Mesendoderm (in vitro differentiated cells): ENCODE measurements around the gene FAM171A2.

ENCODE experiments used
- DNase-seq: peaks from one replicate; pipeline ENCODE4 v3.0.0; 2013
- H2AK5ac ChIP-seq: 2 replicates; pipeline ENCODE4 v1.6.1; 2013; ENCODE audit warnings: low read length, inconsistent platforms
- H2BK120ac ChIP-seq: 2 replicates; pipeline ENCODE4 v1.6.1; 2013; ENCODE audit warnings: low read depth, mild to moderate bottlenecking, low read length, moderate library complexity, mixed read lengths
- H2BK15ac ChIP-seq: replicated peaks from 2 replicates; pipeline ENCODE4 v1.6.1; 2013; ENCODE audit warnings: low read depth, mild to moderate bottlenecking, moderate library complexity
- H2BK5ac ChIP-seq: 2 replicates; pipeline ENCODE4 v1.6.1; 2013; ENCODE audit warnings: low read length, inconsistent platforms
- H3K18ac ChIP-seq: 2 replicates; pipeline ENCODE4 v1.6.1; 2013; ENCODE audit warnings: mild to moderate bottlenecking, low read length, mixed read lengths
- H3K23ac ChIP-seq: one replicate; pipeline ENCODE4 v1.6.1; 2013; ENCODE audit warnings: low read length
- H3K27ac ChIP-seq: 2 replicates; pipeline ENCODE4 v1.5.1; 2013; ENCODE audit warnings: low read depth, mild to moderate bottlenecking, inconsistent platforms, low read length, moderate library complexity
- H3K27me3 ChIP-seq: 2 replicates; pipeline ENCODE4 v1.6.1; 2013; ENCODE audit warnings: low read length, control low read depth, mild to moderate bottlenecking, inconsistent platforms; ENCODE audit not compliant: insufficient read depth, poor library complexity
- H3K36me3 ChIP-seq: 2 replicates; pipeline ENCODE4 v1.6.1; 2013; ENCODE audit warnings: low read length, inconsistent platforms; ENCODE audit not compliant: control insufficient read depth, insufficient read depth
- H3K4ac ChIP-seq: one replicate; pipeline ENCODE4 v1.6.1; 2013; ENCODE audit warnings: low read depth, mild to moderate bottlenecking, low read length, moderate library complexity
- H3K4me1 ChIP-seq: 2 replicates; pipeline ENCODE4 v1.6.1; 2013; ENCODE audit warnings: low read depth, low read length, inconsistent platforms; ENCODE audit not compliant: control insufficient read depth
- H3K4me2 ChIP-seq: 2 replicates; pipeline ENCODE4 v1.6.1; 2013; ENCODE audit warnings: low read length
- H3K4me3 ChIP-seq: 2 replicates; pipeline ENCODE4 v1.5.1; 2013; ENCODE audit warnings: mild to moderate bottlenecking, low read length
- H3K56ac ChIP-seq: one replicate; pipeline ENCODE4 v1.6.1; 2013; ENCODE audit warnings: low read length
- H3K79me1 ChIP-seq: 2 replicates; pipeline ENCODE4 v1.6.1; 2013; ENCODE audit warnings: low read length, inconsistent platforms
- H3K79me2 ChIP-seq: 2 replicates; pipeline ENCODE4 v1.6.1; 2013; ENCODE audit warnings: mild to moderate bottlenecking, low read length; ENCODE audit not compliant: control insufficient read depth, insufficient read depth
- H3K9ac ChIP-seq: 2 replicates; pipeline ENCODE4 v1.6.1; 2013; ENCODE audit warnings: low read length, inconsistent platforms
- H4K5ac ChIP-seq: one replicate; pipeline ENCODE4 v1.6.1; 2013; ENCODE audit warnings: low read length
- H4K8ac ChIP-seq: one replicate; pipeline ENCODE4 v1.6.1; 2013; ENCODE audit warnings: low read depth, mild to moderate bottlenecking, control low read depth, low read length, moderate library complexity
- WGBS: extraction: QIAGEN DNeasy Blood & Tissue Kit; methylation state at CpG from one replicate; pipeline ENCODE4 v1.1.7; 2013; ENCODE audit warnings: low lambda C conversion rate, missing lambda C conversion rate; ENCODE audit not compliant: insufficient coverage; ENCODE audit errors: extremely low coverage; 5-methylcytosine and 5-hydroxymethylcytosine counted together

The FAM171A2 gene

DNA sequence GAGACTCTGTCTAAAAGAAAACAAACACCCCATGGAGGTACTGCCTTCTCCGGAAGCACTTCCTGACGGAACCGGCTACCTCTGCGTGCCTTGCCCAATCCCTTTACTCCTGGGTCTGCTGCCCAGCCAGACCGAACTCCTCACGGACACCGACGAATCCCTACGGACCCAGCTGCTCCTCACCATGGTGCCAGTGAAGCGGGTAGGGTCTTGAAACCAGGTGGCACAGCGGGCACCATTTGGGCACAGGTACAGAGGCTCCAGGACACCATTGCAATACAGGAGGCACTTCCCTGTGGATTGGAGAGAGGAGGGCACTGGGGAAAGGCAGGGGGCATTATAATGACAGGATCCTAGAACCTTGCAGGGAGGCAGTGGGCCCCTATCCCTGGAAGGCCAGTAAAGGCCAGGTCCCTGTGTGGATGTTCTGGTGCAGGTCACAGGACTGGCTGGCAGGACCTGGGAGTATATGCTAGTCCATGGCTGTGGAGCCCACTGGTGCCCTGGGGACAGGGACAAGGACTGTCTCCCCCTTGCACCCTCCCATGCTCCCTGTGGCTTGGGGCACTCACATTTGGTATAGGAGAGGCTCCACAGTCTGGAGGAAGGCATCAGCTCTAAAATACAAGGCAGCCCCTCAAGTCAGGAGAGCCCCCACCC, 41.3 kb downstream of the FAM171A2 start:
- Histone ChIP-seq H3K4me2 (no peak overlapping the region), H3K56ac (no peak overlapping the region), H3K9ac (no peak overlapping the region), H3K27me3 (no peaks in the 10 kb centered on the region), H2BK120ac (no peak overlapping the region), H2BK15ac (no peak overlapping the region), H4K5ac (no peak overlapping the region), H3K27ac (no peak overlapping the region), H3K18ac (no peak overlapping the region), H2BK5ac (no peak overlapping the region), H3K4ac (no peak overlapping the region), H3K79me1 (peaks cover 7% of the 10 kb centered on the region), H3K36me3 (peaks cover 6% of the 10 kb centered on the region), H3K4me1 (peaks cover 2% of the 10 kb centered on the region), H4K8ac (no peak overlapping the region), H3K79me2 (peaks cover 11% of the 10 kb centered on the region), H3K23ac (no peak overlapping the region), H3K4me3 (no peak overlapping the region), H2AK5ac (no peak overlapping the region)
- no CpG with 5 or more reads among the region's 11 CpGs for WGBS
- DNase-seq = no peak

DNA sequence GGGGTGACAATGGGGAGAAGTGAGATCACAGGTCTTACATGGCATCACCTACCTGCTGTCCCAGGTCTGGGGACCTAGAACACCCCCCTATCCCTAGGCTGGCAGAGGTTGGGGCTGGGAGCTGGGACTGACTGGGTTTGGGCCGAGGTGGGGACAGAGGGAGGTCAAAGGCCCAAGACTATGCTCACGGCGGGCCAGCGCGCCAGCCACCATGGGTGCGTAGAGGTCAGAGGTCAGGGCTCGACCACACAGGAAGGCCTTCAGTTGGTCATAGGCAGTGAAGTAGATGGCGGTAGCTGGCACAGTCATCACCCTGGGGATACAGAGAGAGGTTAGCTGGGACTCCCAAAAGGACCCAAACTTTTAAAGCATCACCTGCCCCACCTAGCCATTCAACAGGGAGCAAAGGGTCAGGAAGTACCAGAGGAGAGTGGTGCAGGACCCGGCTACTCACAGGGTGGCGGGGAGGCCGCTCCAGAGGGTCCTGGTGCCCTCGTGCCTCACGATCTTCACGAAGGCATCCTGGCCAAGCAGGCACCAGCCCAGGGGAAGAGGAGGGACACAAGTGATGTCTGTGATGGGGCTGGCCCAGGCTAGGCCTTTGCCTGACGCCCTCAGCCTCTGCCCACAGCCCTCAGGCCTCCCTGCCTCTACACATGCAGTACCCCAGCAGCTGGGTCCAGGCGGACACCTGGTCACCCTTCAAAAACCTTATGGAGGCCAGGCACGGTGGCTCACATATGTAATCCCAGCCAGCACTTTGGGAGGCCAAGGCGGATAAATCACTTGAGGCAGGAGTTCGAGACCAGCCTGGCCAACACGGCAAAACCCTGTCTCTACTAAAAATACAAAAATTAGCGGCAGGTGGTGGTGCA, 42.2 kb downstream of the FAM171A2 start:
- Histone ChIP-seq H4K5ac (no peak overlapping the region), H3K4me3 (no peak overlapping the region), H3K27me3 (no peaks in the 10 kb centered on the region), H3K4ac (no peak overlapping the region), H2BK15ac (no peak overlapping the region), H3K9ac (no peak overlapping the region), H3K4me2 (no peak overlapping the region), H2BK120ac (no peak overlapping the region), H2BK5ac (no peak overlapping the region), H3K36me3 (peaks cover 6% of the 10 kb centered on the region), H3K18ac (no peak overlapping the region), H4K8ac (no peak overlapping the region), H3K4me1 (peaks cover 2% of the 10 kb centered on the region), H3K27ac (no peak overlapping the region), H3K79me2 (peaks cover 11% of the 10 kb centered on the region), H3K23ac (no peak overlapping the region), H3K56ac (no peak overlapping the region), H3K79me1 (peaks cover 7% of the 10 kb centered on the region), H2AK5ac (no peak overlapping the region)
- DNase-seq = no peak
- no CpG with 5 or more reads among the region's 21 CpGs for WGBS

DNA sequence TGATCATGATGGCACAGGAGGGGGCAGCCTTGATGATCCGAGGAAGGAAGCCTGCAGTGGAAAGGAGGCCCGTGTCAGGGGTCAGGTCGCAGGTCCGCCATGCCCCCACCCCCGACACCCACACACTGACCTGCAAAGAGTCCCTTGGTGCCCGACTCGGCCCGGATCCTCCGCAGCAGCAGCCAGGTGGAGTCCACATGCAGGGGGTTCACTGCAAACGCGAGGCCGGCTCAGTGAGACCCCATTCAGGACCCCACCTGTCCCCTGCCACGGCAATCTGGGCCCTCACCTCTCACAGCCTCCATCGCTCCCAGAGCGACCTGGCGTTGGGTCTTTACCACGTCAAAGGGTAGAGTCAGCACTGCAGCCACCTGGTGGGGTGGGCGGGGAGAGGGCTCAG, 43.6 kb downstream of the FAM171A2 start:
- H3K79me1 ChIP-seq = peaks cover 7% of the 10 kb centered on the region
- H3K56ac ChIP-seq = no peak overlapping the region
- no peak overlapping the region for H2BK15ac ChIP-seq
- H4K8ac ChIP-seq = no peak overlapping the region
- no peak overlapping the region for H3K27ac ChIP-seq
- no peak overlapping the region for H3K4me3 ChIP-seq
- H3K4me2 ChIP-seq = no peak overlapping the region
- peaks cover 11% of the 10 kb centered on the region for H3K79me2 ChIP-seq
- no peaks in the 10 kb centered on the region for H3K27me3 ChIP-seq
- H3K18ac ChIP-seq = no peak overlapping the region
- H2AK5ac ChIP-seq = no peak overlapping the region
- H4K5ac ChIP-seq = no peak overlapping the region
- whole genome bisulfite sequencing = no CpG with 5 or more reads among the region's 18 CpGs
- no peak overlapping the region for H2BK5ac ChIP-seq
- H2BK120ac ChIP-seq = no peak overlapping the region
- H3K4ac ChIP-seq = no peak overlapping the region
- H3K36me3 ChIP-seq = peaks cover 6% of the 10 kb centered on the region
- no peak for DNase-seq
- H3K9ac ChIP-seq = no peak overlapping the region
- H3K23ac ChIP-seq = no peak overlapping the region
- peaks cover 7% of the 10 kb centered on the region for H3K4me1 ChIP-seq

DNA sequence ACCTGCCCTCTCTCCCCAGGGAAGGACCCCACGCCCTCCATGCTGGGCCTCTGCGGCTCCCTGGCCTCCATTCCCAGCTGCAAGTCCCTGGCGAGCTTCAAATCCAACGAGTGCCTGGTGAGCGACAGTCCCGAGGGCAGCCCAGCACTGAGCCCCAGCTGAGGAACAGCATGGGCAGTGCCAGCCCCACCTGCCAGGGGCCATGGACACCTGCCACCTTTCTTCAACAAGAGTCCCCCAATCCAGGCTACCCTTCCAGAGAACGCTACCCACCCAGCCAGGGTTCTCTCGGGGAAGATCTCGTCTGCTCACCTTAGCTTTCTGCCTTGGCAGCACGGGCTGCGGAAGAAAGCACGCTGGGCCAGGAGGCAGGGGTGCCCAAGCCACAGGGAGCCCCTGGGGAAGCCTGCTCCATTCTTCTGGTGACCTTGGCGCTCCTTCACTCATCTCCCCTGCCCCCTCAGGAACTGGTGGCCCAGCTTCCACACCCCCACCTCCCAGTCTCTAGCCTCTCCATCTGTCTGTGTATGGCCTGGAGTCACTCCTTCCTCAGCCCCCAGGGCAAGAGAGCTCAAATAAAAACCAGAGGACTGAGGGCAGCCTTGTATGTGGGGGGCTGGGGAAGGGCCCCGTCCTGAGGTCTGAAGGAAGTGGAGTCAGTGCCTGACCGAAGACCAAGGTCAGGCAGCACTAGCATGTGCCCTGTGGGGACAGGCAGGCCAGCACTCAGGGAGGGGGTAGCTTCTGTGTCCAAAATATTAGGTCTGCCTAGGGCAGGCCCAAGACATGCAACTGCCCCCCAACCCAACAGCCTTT, 45.4 kb downstream of the FAM171A2 start:
- Histone ChIP-seq H3K18ac (no peak overlapping the region), H4K5ac (no peak overlapping the region), H3K4me3 (no peak overlapping the region), H3K23ac (no peak overlapping the region), H3K9ac (no peak overlapping the region), H3K4ac (no peak overlapping the region), H2AK5ac (no peak overlapping the region), H3K56ac (no peak overlapping the region), H2BK15ac (no peak overlapping the region), H3K79me2 (no peaks in the 10 kb centered on the region), H2BK120ac (no peak overlapping the region), H3K27ac (no peak overlapping the region), H3K36me3 (peaks cover 6% of the 10 kb centered on the region), H3K4me2 (no peak overlapping the region), H3K79me1 (peaks cover 1% of the 10 kb centered on the region), H3K27me3 (no peaks in the 10 kb centered on the region), H4K8ac (no peak overlapping the region), H2BK5ac (no peak overlapping the region), H3K4me1 (peaks cover 5% of the 10 kb centered on the region)
- no CpG with 5 or more reads among the region's 15 CpGs for WGBS
- no peak for DNase-seq

DNA sequence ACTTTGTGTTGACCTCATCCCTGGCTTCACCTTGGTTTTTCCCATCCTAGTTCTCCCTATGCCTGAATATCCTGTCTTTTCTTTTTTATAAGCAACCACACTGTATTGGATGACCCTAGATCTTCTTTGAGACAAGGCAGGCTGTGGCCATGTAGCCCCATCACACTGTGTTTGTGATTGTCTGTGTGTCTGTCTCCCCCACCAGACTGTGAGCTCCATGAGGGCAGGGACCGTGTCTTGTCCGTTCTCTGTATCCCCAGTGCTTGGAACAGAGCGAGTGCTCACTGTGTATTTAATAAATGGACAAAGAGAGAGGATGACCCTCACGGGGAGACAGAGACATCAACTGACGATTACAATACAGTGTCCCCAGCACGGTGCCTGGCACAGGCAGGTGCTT, 46.1 kb downstream of the FAM171A2 start:
- H3K18ac ChIP-seq = no peak overlapping the region
- no peak overlapping the region for H3K23ac ChIP-seq
- H3K79me2 ChIP-seq = no peaks in the 10 kb centered on the region
- H4K5ac ChIP-seq = no peak overlapping the region
- no peak overlapping the region for H3K4me2 ChIP-seq
- no peak overlapping the region for H3K56ac ChIP-seq
- WGBS = no CpG with 5 or more reads among the region's 6 CpGs
- H3K36me3 ChIP-seq = peaks cover 6% of the 10 kb centered on the region
- H4K8ac ChIP-seq = no peak overlapping the region
- H3K4me1 ChIP-seq = peaks cover 5% of the 10 kb centered on the region
- peaks cover under 1% of the 10 kb centered on the region for H3K79me1 ChIP-seq
- H3K4me3 ChIP-seq = no peak overlapping the region
- H2AK5ac ChIP-seq = no peak overlapping the region
- H3K4ac ChIP-seq = no peak overlapping the region
- no peak for DNase-seq
- H2BK120ac ChIP-seq = no peak overlapping the region
- no peak overlapping the region for H3K27ac ChIP-seq
- no peak overlapping the region for H2BK15ac ChIP-seq
- H3K27me3 ChIP-seq = no peaks in the 10 kb centered on the region
- no peak overlapping the region for H2BK5ac ChIP-seq
- no peak overlapping the region for H3K9ac ChIP-seq
